Neural cell (in vitro differentiated cells): Measurements from ENCODE around the gene UNC5C. TPM values are rescaled to one million over a fixed set of nuclear protein-coding genes. Genes with fewer than 3 reads are reported as not detected.

Experiments used
- H2AFZ ChIP-seq: fragments of 200-600, 300-800 bp; sonication (generic), shearing (Covaris generic); 2 replicates; pipeline ENCODE4 v1.6.0; 2014; ENCODE audit warnings: low read depth, mild to moderate bottlenecking, antibody characterized with exemption, low read length, moderate library complexity
- H3F3A ChIP-seq: fragments of 200-600 bp; shearing (Covaris generic); 2 replicates; pipeline ENCODE4 v1.6.1; 2016; ENCODE audit warnings: mild to moderate bottlenecking, moderate library complexity, mixed read lengths, antibody characterized with exemption, low read length; ENCODE audit not compliant: insufficient read depth, poor library complexity, severe bottlenecking
- H3K27ac ChIP-seq: fragments of 200-600, 300-800 bp; sonication (generic), shearing (Covaris generic); 2 replicates; pipeline ENCODE4 v1.5.1; 2014; ENCODE audit warnings: mild to moderate bottlenecking, low read length, moderate library complexity
- H3K27me3 ChIP-seq: fragments of 300-800, 200-600 bp; sonication (generic), shearing (Covaris generic); 2 replicates; pipeline ENCODE4 v1.6.0; 2014; ENCODE audit warnings: mild to moderate bottlenecking, low read depth, low read length, moderate library complexity; ENCODE audit not compliant: insufficient read depth
- H3K36me3 ChIP-seq: fragments of 300-800, 200-600 bp; sonication (generic), shearing (Covaris generic); 2 replicates; pipeline ENCODE4 v1.5.1; 2014; ENCODE audit warnings: mild to moderate bottlenecking, antibody characterized with exemption, low read length, moderate library complexity; ENCODE audit not compliant: insufficient read depth
- H3K4me2 ChIP-seq: fragments of 300-800, 200-600 bp; sonication (generic), shearing (Covaris generic); 2 replicates; pipeline ENCODE4 v1.6.0; 2014; ENCODE audit warnings: mild to moderate bottlenecking, low read length
- H3K4me3 ChIP-seq: fragments of 300-800, 200-600 bp; sonication (generic), shearing (Covaris generic); 2 replicates; pipeline ENCODE4 v1.5.1; 2014; ENCODE audit warnings: mild to moderate bottlenecking, low read length, moderate library complexity
- H3K79me2 ChIP-seq: fragments of 200-600 bp; shearing (Covaris generic); replicated peaks from 2 replicates; pipeline ENCODE4 v1.6.0; 2014; ENCODE audit warnings: mild to moderate bottlenecking, low read length, moderate library complexity; ENCODE audit not compliant: insufficient read depth
- H3K9ac ChIP-seq: fragments of 300-800, 200-600 bp; sonication (generic), shearing (Covaris generic); 2 replicates; pipeline ENCODE4 v1.6.1; 2016; ENCODE audit warnings: mild to moderate bottlenecking, low read length, mixed read lengths
- H3K9me2 ChIP-seq: fragments of 200-600 bp; shearing (Covaris generic); 2 replicates; pipeline ENCODE4 v1.6.1; 2016; ENCODE audit warnings: mild to moderate bottlenecking, low read length, mixed read lengths; ENCODE audit not compliant: insufficient read depth
- H3K9me3 ChIP-seq: fragments of 200-600, 300-800 bp; sonication (generic), shearing (Covaris generic); 2 replicates; pipeline ENCODE4 v1.6.1; 2016; ENCODE audit warnings: mild to moderate bottlenecking, mixed run types, low read length, moderate library complexity, mixed read lengths
- H4K20me1 ChIP-seq: fragments of 200-600 bp; shearing (Covaris generic); 2 replicates; pipeline ENCODE4 v1.6.1; 2016; ENCODE audit warnings: mild to moderate bottlenecking, mixed run types; ENCODE audit not compliant: insufficient read depth
- EP300 ChIP-seq: fragments of 450-650 bp; conservative IDR thresholded peaks from 2 replicates; pipeline ENCODE4 v1.6.1; 2014; ENCODE audit warnings: antibody characterized with exemption, mild to moderate bottlenecking, moderate library complexity; ENCODE audit not compliant: poor library complexity, severe bottlenecking
- EZH2 ChIP-seq: fragments of 200-600, 300-800 bp; shearing (Covaris generic), sonication (generic); IDR thresholded peaks from 2 replicates; pipeline ENCODE4 v1.6.1; 2014; ENCODE audit warnings: antibody characterized with exemption, low read length, borderline replicate concordance, mild to moderate bottlenecking; ENCODE audit not compliant: insufficient read depth, poor library complexity, severe bottlenecking
- MXI1 ChIP-seq: fragments of 450-650 bp; conservative IDR thresholded peaks from 2 replicates; pipeline ENCODE4 v1.6.1; 2014; ENCODE audit warnings: antibody characterized with exemption, mild to moderate bottlenecking; ENCODE audit not compliant: poor library complexity, severe bottlenecking
- POLR2AphosphoS5 ChIP-seq: IDR thresholded peaks from 2 replicates; pipeline ENCODE4 v1.6.1; 2012
- RAD21 ChIP-seq: fragments of 450-650 bp; conservative IDR thresholded peaks from 2 replicates; pipeline ENCODE4 v1.6.1; 2014; ENCODE audit warnings: antibody characterized with exemption, mild to moderate bottlenecking, moderate library complexity
- SMC3 ChIP-seq: fragments of 450-650 bp; conservative IDR thresholded peaks from 2 replicates; pipeline ENCODE4 v1.6.1; 2014; ENCODE audit warnings: antibody characterized with exemption, mild to moderate bottlenecking, moderate library complexity; ENCODE audit not compliant: poor library complexity
- TAF1 ChIP-seq: IDR thresholded peaks from 2 replicates; pipeline ENCODE4 v1.6.1; 2012; ENCODE audit warnings: low read depth
- polyA plus RNA-seq: library from polyadenylated mRNA; depleted of rRNA; stranded (reverse); fragments of >200 nt; gene quantifications from 2 replicates; pipeline ENCODE4 v1.2.3, GENCODE V29; 2014
- TF ChIP-seq, protein P1 (sequence below): IDR thresholded peaks from 2 replicates; pipeline ENCODE4 v1.6.1; 2012; ENCODE audit warnings: borderline replicate concordance
- TF ChIP-seq, protein P2 (sequence below): fragments of 450-650 bp; IDR thresholded peaks from 2 replicates; pipeline ENCODE4 v1.5.1; 2014; ENCODE audit warnings: antibody characterized with exemption, mild to moderate bottlenecking, moderate library complexity; ENCODE audit not compliant: poor library complexity, severe bottlenecking

UNC5C gene
- polyA plus RNA-seq, 1 donor from 2014 or later: 0.56 TPM

DNA sequence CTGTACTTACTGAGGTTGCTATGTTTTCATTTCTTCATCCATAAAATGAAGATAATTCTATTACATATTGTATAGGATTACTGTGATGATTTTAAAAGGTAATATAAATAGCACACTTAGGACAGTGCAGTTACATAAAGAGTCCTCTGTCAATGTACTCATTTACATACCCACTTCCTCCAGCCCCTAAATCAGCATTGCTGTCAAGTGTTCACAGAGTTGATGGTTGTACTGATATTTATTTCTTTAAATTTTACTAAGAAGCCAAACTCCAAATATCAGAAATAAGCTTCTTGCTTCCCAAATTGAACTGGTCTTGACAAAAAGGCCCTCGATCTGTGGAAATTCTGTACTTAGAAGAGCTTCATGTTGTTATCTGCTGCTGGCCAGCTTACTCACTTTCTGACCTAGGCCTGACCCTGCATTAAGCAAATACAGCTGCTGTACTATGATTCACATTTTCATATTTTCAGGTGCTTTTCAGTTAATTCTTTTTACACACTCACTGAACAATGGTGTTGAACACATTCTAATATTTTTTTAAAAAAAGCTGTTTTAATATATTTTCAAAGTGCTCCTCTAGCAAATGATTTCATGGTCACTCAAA, 259.6 kb downstream of the UNC5C start:
- no peaks in the 10 kb centered on the region for H3K9me3 ChIP-seq
- H3K9me2 ChIP-seq: no peaks in the 10 kb centered on the region
- no peak overlapping the region for H3K27ac ChIP-seq
- H4K20me1 ChIP-seq: no peaks in the 10 kb centered on the region
- no peak overlapping the region for H2AFZ ChIP-seq
- no peaks in the 10 kb centered on the region for H3K79me2 ChIP-seq
- no peak overlapping the region for H3K4me3 ChIP-seq
- H3K4me2 ChIP-seq: no peak overlapping the region
- H3K9ac ChIP-seq: no peak overlapping the region
- H3F3A ChIP-seq: no peaks in the 10 kb centered on the region
- no peak for TF ChIP-seq TAF1
- TF ChIP-seq, protein P1, sequence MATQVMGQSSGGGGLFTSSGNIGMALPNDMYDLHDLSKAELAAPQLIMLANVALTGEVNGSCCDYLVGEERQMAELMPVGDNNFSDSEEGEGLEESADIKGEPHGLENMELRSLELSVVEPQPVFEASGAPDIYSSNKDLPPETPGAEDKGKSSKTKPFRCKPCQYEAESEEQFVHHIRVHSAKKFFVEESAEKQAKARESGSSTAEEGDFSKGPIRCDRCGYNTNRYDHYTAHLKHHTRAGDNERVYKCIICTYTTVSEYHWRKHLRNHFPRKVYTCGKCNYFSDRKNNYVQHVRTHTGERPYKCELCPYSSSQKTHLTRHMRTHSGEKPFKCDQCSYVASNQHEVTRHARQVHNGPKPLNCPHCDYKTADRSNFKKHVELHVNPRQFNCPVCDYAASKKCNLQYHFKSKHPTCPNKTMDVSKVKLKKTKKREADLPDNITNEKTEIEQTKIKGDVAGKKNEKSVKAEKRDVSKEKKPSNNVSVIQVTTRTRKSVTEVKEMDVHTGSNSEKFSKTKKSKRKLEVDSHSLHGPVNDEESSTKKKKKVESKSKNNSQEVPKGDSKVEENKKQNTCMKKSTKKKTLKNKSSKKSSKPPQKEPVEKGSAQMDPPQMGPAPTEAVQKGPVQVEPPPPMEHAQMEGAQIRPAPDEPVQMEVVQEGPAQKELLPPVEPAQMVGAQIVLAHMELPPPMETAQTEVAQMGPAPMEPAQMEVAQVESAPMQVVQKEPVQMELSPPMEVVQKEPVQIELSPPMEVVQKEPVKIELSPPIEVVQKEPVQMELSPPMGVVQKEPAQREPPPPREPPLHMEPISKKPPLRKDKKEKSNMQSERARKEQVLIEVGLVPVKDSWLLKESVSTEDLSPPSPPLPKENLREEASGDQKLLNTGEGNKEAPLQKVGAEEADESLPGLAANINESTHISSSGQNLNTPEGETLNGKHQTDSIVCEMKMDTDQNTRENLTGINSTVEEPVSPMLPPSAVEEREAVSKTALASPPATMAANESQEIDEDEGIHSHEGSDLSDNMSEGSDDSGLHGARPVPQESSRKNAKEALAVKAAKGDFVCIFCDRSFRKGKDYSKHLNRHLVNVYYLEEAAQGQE: no peak
- no peak for TF ChIP-seq EZH2
- TF ChIP-seq SMC3: no peak
- TF ChIP-seq POLR2AphosphoS5: no peak
- no peak for TF ChIP-seq MXI1
- TF ChIP-seq, protein P2, sequence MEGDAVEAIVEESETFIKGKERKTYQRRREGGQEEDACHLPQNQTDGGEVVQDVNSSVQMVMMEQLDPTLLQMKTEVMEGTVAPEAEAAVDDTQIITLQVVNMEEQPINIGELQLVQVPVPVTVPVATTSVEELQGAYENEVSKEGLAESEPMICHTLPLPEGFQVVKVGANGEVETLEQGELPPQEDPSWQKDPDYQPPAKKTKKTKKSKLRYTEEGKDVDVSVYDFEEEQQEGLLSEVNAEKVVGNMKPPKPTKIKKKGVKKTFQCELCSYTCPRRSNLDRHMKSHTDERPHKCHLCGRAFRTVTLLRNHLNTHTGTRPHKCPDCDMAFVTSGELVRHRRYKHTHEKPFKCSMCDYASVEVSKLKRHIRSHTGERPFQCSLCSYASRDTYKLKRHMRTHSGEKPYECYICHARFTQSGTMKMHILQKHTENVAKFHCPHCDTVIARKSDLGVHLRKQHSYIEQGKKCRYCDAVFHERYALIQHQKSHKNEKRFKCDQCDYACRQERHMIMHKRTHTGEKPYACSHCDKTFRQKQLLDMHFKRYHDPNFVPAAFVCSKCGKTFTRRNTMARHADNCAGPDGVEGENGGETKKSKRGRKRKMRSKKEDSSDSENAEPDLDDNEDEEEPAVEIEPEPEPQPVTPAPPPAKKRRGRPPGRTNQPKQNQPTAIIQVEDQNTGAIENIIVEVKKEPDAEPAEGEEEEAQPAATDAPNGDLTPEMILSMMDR: no peak
- TF ChIP-seq RAD21: no peak
- no peak for TF ChIP-seq EP300
- H3K27me3 ChIP-seq: no peaks in the 10 kb centered on the region
- H3K36me3 ChIP-seq: no peaks in the 10 kb centered on the region

DNA sequence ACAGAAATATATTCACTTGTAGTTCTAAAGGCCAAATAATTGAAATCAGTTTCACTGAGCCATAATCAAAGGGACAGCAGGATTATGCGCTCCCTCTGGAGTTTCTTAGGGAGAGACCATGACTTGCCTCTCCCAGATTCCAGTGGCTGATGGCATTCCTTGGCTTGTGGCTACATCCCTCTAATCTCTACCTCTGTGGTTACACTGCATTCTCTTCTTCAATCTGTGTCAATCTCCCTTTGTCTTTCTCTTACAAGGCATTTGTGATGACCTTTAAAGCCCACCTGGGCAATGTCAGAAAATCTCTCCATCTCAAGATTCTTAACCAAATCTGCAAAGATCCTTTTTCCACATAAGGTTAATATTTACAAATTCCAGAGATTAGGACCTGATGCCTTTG, 260.2 kb downstream of the UNC5C start:
- Histone ChIP-seq H3K79me2 (no peaks in the 10 kb centered on the region), H3K36me3 (no peaks in the 10 kb centered on the region), H4K20me1 (no peaks in the 10 kb centered on the region), H3F3A (peaks cover under 1% of the 10 kb centered on the region), H3K27ac (no peak overlapping the region), H3K4me2 (no peak overlapping the region), H2AFZ (no peak overlapping the region), H3K27me3 (no peaks in the 10 kb centered on the region), H3K9ac (no peak overlapping the region), H3K9me2 (no peaks in the 10 kb centered on the region), H3K9me3 (no peaks in the 10 kb centered on the region), H3K4me3 (no peak overlapping the region)
- TF ChIP-seq SMC3: no peak
- no peak for TF ChIP-seq POLR2AphosphoS5
- TF ChIP-seq RAD21: no peak
- TF ChIP-seq, protein P1: no peak
- TF ChIP-seq EZH2: no peak
- TF ChIP-seq, protein P2: no peak
- TF ChIP-seq EP300: no peak
- no peak for TF ChIP-seq TAF1
- no peak for TF ChIP-seq MXI1
